Endothelial cell of umbilical vein (primary cell): Measurements from ENCODE around the gene CD63. TPM values are rescaled to one million over a fixed set of nuclear protein-coding genes. Genes with fewer than 3 reads are reported as not detected.

Experiments used
- BruUV-seq: library from RNA; stranded (reverse); fragments of 400-500 nt; replicated peaks from 2 replicates; lab custom pipeline; 2021; lab: Mats Ljungman, UMichigan
- CTCF ChIA-PET: fragments of 300-600, 350-600 bp; sonication (Branson Sonifier 250); formaldehyde crosslinking; loops from one replicate; lab custom pipeline; 2021; ENCODE audit warnings: antibody characterized with exemption, inconsistent platforms; lab: Charles Lee
- POLR2A ChIA-PET: fragments of 300-600, 350-600 bp; sonication (Branson Sonifier 250); formaldehyde crosslinking; loops from one replicate; lab custom pipeline; 2021; ENCODE audit warnings: antibody characterized with exemption, inconsistent platforms; lab: Charles Lee
- DNase-seq: peaks from one replicate; pipeline ENCODE4 v3.0.0-alpha.2; 2011; ENCODE audit warnings: low read depth, low spot score
- FAIRE-seq: peaks from 2 replicates; lab custom pipeline; 2011; peaks lifted over from hg19 to GRCh38; lab: Jason Lieb, UNC
- H2AFZ ChIP-seq: 2 replicates; pipeline ENCODE4 v1.6.0; 2012; ENCODE audit warnings: low read depth, low read length, control low read depth, inconsistent platforms
- H3K27ac ChIP-seq: 2 replicates; pipeline ENCODE4 v1.5.1; 2011; ENCODE audit warnings: low read depth, mild to moderate bottlenecking, control low read depth, low read length, moderate library complexity; ENCODE audit not compliant: insufficient read depth
- H3K27me3 ChIP-seq, 2 experiments: 2 replicates each; pipeline versions ENCODE4 v1.6.0 to v1.6.1; 2011; ENCODE audit warnings: low read length in 2 of 2, mixed read lengths in 1 of 2; ENCODE audit not compliant: control insufficient read depth in 2 of 2, insufficient read depth in 2 of 2
- H3K36me3 ChIP-seq, 2 experiments: 2 replicates in 1 of 2; 3 replicates in 1 of 2; pipeline ENCODE4 v1.5.1; 2011; ENCODE audit warnings: low read length in 2 of 2, mild to moderate bottlenecking in 1 of 2, moderate library complexity in 1 of 2; ENCODE audit not compliant: control insufficient read depth in 2 of 2, insufficient read depth in 2 of 2; ENCODE audit errors: extremely low read depth in 1 of 2
- H3K4me1 ChIP-seq: 3 replicates; pipeline ENCODE4 v1.5.1; 2011; ENCODE audit warnings: mild to moderate bottlenecking, low read length; ENCODE audit not compliant: control insufficient read depth, insufficient read depth; ENCODE audit errors: extremely low read depth
- H3K4me2 ChIP-seq: 2 replicates; pipeline ENCODE4 v1.6.1; 2011; ENCODE audit warnings: low read length, control low read depth, mixed read lengths; ENCODE audit not compliant: insufficient read depth
- H3K4me3 ChIP-seq, 3 experiments: fragments of 200-600 bp in 1 of 3; sonication (generic), shearing (Covaris generic) in 1 of 3; replicated peaks in 1 of 3; 2 replicates each; pipeline ENCODE4 v1.5.1; 2011 to 2016; ENCODE audit warnings: control low read depth in 3 of 3, low read length in 3 of 3, mild to moderate bottlenecking in 2 of 3, inconsistent platforms in 1 of 3, low read depth in 1 of 3, moderate library complexity in 1 of 3; ENCODE audit not compliant: insufficient read depth in 1 of 3
- H3K79me2 ChIP-seq: 2 replicates; pipeline ENCODE4 v1.6.0; 2012; ENCODE audit warnings: low read length, inconsistent platforms; ENCODE audit not compliant: control insufficient read depth, insufficient read depth
- H3K9ac ChIP-seq: replicated peaks from 2 replicates; pipeline ENCODE3; 2011; ENCODE audit warnings: low read length, control low read depth; ENCODE audit not compliant: insufficient read depth; ENCODE audit errors: extremely low read depth
- H3K9me1 ChIP-seq: replicated peaks from 3 replicates; pipeline ENCODE4 v1.6.0; 2011; ENCODE audit warnings: mild to moderate bottlenecking, low read length; ENCODE audit not compliant: control insufficient read depth, insufficient read depth; ENCODE audit errors: extremely low read depth
- H3K9me3 ChIP-seq: replicated peaks from 2 replicates; pipeline ENCODE4 v1.5.1; 2012; ENCODE audit warnings: low read length, inconsistent platforms; ENCODE audit not compliant: control insufficient read depth, insufficient read depth
- H4K20me1 ChIP-seq: replicated peaks from 2 replicates; pipeline ENCODE3; 2011; ENCODE audit warnings: mild to moderate bottlenecking, low read length; ENCODE audit not compliant: control insufficient read depth, insufficient read depth; ENCODE audit errors: extremely low read depth
- EZH2 ChIP-seq: IDR thresholded peaks from 2 replicates; pipeline ENCODE4 v1.6.1; 2012; ENCODE audit warnings: borderline replicate concordance, low read depth, mild to moderate bottlenecking, moderate library complexity, low read length, inconsistent platforms; ENCODE audit not compliant: severe bottlenecking
- FOS ChIP-seq: IDR thresholded peaks from 2 replicates; pipeline ENCODE4 v1.6.1; 2011; ENCODE audit warnings: mild to moderate bottlenecking, low read length, moderate library complexity, borderline replicate concordance; ENCODE audit not compliant: insufficient read depth
- GATA2 ChIP-seq: IDR thresholded peaks from 2 replicates; pipeline ENCODE4 v1.7.0; 2011; ENCODE audit warnings: low read depth, mild to moderate bottlenecking, moderate library complexity, mixed read lengths, low read length; ENCODE audit not compliant: insufficient read length, insufficient read depth
- JUN ChIP-seq: IDR thresholded peaks from 2 replicates; pipeline ENCODE4 v1.6.1; 2011; ENCODE audit warnings: borderline replicate concordance, low read depth; ENCODE audit not compliant: insufficient read length, insufficient read depth
- MYC ChIP-seq: IDR thresholded peaks from one replicate; pipeline ENCODE4 v1.6.1; 2011; ENCODE audit warnings: mild to moderate bottlenecking, low read depth, low read length
- POLR2A ChIP-seq: IDR thresholded peaks from 2 replicates; pipeline ENCODE4 v1.6.1; 2012; ENCODE audit warnings: low read depth, mild to moderate bottlenecking, control low read depth, low read length
- POLR2AphosphoS5 ChIP-seq: IDR thresholded peaks from 2 replicates; pipeline ENCODE4 v1.6.1; 2012; ENCODE audit warnings: low read depth, mild to moderate bottlenecking, control low read depth, low read length, moderate library complexity; ENCODE audit not compliant: insufficient read depth
- dilution Hi-C: fragments of 300-500 bp; cut with MboI; formaldehyde crosslinking; loops from one replicate; pipeline ENCODE4 v1.15.0; 2019; ENCODE audit warnings: low sequenced_read_pairs; ENCODE audit not compliant: extremely low pct_ligation_motif_present
- intact Hi-C: fragments of 100-400 bp; cut with micrococcal nuclease; formaldehyde crosslinking; loops from one replicate; pipeline ENCODE4 v1.10.0; 2022
- polyA plus RNA-seq, 4 experiments: library from polyadenylated mRNA; depleted of rRNA in 3 of 4; stranded (reverse) in 3 of 4; unstranded in 1 of 4; fragments of >200 nt; gene quantifications; 2 replicates each; pipeline versions ENCODE4 v1.2.1 to v1.2.3, GENCODE V29; 2011 to 2012; ENCODE audit warnings: missing spikeins in 1 of 4
- total RNA-seq: library from RNA; stranded (reverse); gene quantifications from 2 replicates; pipeline ENCODE4 v1.2.3, GENCODE V29; 2021
- TF ChIP-seq, protein P1 (sequence below): IDR thresholded peaks from 2 replicates; pipeline ENCODE4 v1.6.1; 2011; ENCODE audit not compliant: insufficient read depth, insufficient read length
- TF ChIP-seq, protein P2 (sequence below), 2 donors: IDR thresholded peaks; 1 replicate in 1 of 2; 2 replicates in 1 of 2; pipeline ENCODE4 v1.5.1; 2011; ENCODE audit warnings: low read length in 2 of 2, mild to moderate bottlenecking in 2 of 2, moderate library complexity in 2 of 2, control low read depth in 1 of 2, inconsistent platforms in 1 of 2, low read depth in 1 of 2; ENCODE audit not compliant: insufficient read depth in 1 of 2; ENCODE audit errors: extremely low read depth in 1 of 2

CD63 gene
- total and polyA plus RNA-seq, 2 donors (not counting 3 experiments of a cell fraction or from before 2014, with no cell fraction given), result 1,054 to 1,429 TPM

DNA sequence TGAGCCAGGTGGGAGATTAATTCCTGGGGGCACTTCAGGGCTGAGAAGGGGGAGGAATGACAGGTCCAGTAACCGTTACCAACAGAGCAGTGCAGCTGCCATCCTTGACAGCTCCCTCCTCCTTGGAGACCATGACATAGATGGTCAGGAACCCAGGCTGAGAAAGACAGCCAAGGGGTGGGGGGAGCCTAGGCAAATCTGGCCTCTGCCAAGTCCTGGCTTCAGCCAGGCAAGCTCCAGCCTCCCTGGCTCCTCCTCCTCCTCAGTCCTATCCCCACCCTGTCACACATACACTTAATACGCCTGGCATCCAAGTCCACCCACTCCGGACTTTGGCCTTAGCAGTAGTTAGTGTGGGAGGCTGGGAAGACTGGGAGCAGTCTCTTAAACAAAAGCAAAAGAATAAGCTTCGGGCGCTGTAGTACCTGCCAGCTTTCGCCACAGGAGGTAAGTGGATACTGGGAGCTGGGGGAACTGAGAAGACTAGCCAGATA, 8.7 kb downstream of the CD63 start, which contains the start of gene RDH5:
Gene RDH5 (plus strand): TSS at position 323 of the 494 bp plus-strand sequence. CDS start 792 bp downstream, outside the sequence.
- Histone ChIP-seq H3K4me1 (peaks cover 28% of the 10 kb centered on the region), H2AFZ (no peak within 1 kb of the TSS), H4K20me1 (no peaks in the 10 kb centered on the region), H3K4me2 (no peak within 1 kb of the TSS), H3K27ac (no peak within 1 kb of the TSS), H3K4me3 (no peak within 1 kb of the TSS), H3K9me1 (no peaks in the 10 kb centered on the region), H3K36me3 (peaks cover 6 to 12% of the 10 kb centered on the region in 2 experiments), H3K9me3 (no peaks in the 10 kb centered on the region), H3K27me3 (no peaks in the 10 kb centered on the region), H3K9ac (no peak within 1 kb of the TSS), H3K79me2 (no peaks in the 10 kb centered on the region)
- dilution Hi-C loops, result no loop called here
- intact Hi-C loops, result loop anchor here (5.0 kb wide), 1 partner anchor 533 kb away; no protein-coding TSS in a partner anchor
- POLR2A ChIA-PET, result no interaction called here
- TF ChIP-seq, protein P1, sequence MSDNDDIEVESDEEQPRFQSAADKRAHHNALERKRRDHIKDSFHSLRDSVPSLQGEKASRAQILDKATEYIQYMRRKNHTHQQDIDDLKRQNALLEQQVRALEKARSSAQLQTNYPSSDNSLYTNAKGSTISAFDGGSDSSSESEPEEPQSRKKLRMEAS, result no peak
- CTCF ChIA-PET, result interaction anchor here (1.0 to 11.1 kb wide), 10 partner anchors 10 to 531 kb away, joined by 3 to 151 read pairs (median 9); partner anchors contain the start of gene CD63
- BruUV-seq, result no TSS peak
- DNase-seq (no peak), FAIRE-seq (no peak)

DNA sequence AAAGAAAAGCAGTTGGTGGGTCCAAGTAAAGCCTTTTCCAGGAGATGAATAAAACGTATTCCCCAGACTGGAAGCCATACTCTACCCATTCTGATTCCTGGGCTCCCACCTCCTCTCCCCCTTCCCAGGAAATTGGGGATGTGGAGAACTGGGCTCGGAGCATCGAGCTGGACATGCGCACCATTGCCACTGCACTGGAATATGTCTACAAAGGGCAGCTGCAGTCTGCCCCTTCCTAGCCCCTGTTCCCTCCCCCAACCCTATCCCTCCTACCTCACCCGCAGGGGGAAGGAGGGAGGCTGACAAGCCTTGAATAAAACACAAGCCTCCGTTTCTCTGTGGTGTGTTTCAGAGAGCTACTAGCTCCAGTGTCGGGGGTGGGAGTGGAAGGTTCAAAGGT, 9.4 kb downstream of the CD63 start:
- peaks cover 6 to 8% of the 10 kb centered on the region in 2 experiments for H3K36me3 ChIP-seq
- H3K4me1 ChIP-seq, result peaks cover 28% of the 10 kb centered on the region
- H3K9me3 ChIP-seq, result no peaks in the 10 kb centered on the region
- no peak overlapping the region for H3K27ac ChIP-seq
- no TSS peak for BruUV-seq
- POLR2A ChIA-PET, result no interaction called here
- H2AFZ ChIP-seq, result no peak overlapping the region
- intact Hi-C loops (no loop called here), dilution Hi-C loops (no loop called here)
- no peak overlapping the region for H3K9ac ChIP-seq
- H3K9me1 ChIP-seq, result no peaks in the 10 kb centered on the region
- no peak overlapping the region for H3K4me2 ChIP-seq
- DNase-seq (no peak), FAIRE-seq (no peak)
- TF ChIP-seq, protein P1, result no peak
- TF ChIP-seq JUN (no peak), GATA2 (no peak), POLR2AphosphoS5 (no peak), POLR2A (no peak), MYC (no peak), EZH2 (no peak), FOS (no peak)
- TF ChIP-seq, protein P2, sequence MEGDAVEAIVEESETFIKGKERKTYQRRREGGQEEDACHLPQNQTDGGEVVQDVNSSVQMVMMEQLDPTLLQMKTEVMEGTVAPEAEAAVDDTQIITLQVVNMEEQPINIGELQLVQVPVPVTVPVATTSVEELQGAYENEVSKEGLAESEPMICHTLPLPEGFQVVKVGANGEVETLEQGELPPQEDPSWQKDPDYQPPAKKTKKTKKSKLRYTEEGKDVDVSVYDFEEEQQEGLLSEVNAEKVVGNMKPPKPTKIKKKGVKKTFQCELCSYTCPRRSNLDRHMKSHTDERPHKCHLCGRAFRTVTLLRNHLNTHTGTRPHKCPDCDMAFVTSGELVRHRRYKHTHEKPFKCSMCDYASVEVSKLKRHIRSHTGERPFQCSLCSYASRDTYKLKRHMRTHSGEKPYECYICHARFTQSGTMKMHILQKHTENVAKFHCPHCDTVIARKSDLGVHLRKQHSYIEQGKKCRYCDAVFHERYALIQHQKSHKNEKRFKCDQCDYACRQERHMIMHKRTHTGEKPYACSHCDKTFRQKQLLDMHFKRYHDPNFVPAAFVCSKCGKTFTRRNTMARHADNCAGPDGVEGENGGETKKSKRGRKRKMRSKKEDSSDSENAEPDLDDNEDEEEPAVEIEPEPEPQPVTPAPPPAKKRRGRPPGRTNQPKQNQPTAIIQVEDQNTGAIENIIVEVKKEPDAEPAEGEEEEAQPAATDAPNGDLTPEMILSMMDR (IDR thresholded peaks at IDR 0.05; ENCODE audit: extremely low read depth in 1 of 2, insufficient read depth in 1 of 2, low read depth in 1 of 2, low read length in 2 of 2), result no peak
- H3K79me2 ChIP-seq, result no peaks in the 10 kb centered on the region
- H3K27me3 ChIP-seq, result no peaks in the 10 kb centered on the region
- no peaks in the 10 kb centered on the region for H4K20me1 ChIP-seq
- H3K4me3 ChIP-seq, result no peak overlapping the region
- CTCF ChIA-PET, result interaction anchor here (0.6 to 11.1 kb wide), 8 partner anchors 9 to 530 kb away, joined by 3 to 151 read pairs (median 10); partner anchors contain the start of gene CD63
